IMR-90 (cell line): Measurements from ENCODE around the gene FHL2. TPM values are rescaled to one million over a fixed set of nuclear protein-coding genes. Genes with fewer than 3 reads are reported as not detected.

Source experiments
- ATAC-seq: fragments of 200-7000 bp; cut with Tn5 transposase; 2 replicates; pipeline ENCODE4 v1.9.1; 2020; ENCODE audit warnings: low read depth, mild to moderate bottlenecking, moderate library complexity
- BruUV-seq: library from RNA; stranded (reverse); fragments of 400-500 nt; replicated peaks from 2 replicates; lab custom pipeline; 2021; lab: Mats Ljungman, UMichigan
- CTCF ChIA-PET: fragments of 300-600 bp; formaldehyde crosslinking; extraction: SDS; loops from one replicate; lab custom pipeline; 2021; ENCODE audit warnings: antibody characterized with exemption; lab: Yijun Ruan, JAX
- POLR2A ChIA-PET: fragments of 300-600 bp; sonication (Branson Sonifier 250); formaldehyde crosslinking; loops from one replicate; lab custom pipeline; 2022; ENCODE audit warnings: antibody characterized with exemption; ENCODE audit not compliant: unreplicated experiment; lab: Charles Lee
- DNase-seq: peaks from one replicate; pipeline ENCODE4 v3.0.0; 2013
- H2AFZ ChIP-seq: replicated peaks from 2 replicates; pipeline ENCODE3; 2013; ENCODE audit warnings: low read length, mild to moderate bottlenecking; ENCODE audit not compliant: poor library complexity
- H2AK5ac ChIP-seq: 2 replicates; pipeline ENCODE4 v1.6.1; 2013; ENCODE audit warnings: low read depth, low read length, inconsistent platforms
- H2AK9ac ChIP-seq: replicated peaks from 2 replicates; pipeline ENCODE3; 2013; ENCODE audit warnings: mild to moderate bottlenecking, low read depth, low read length, moderate library complexity; ENCODE audit not compliant: poor library complexity
- H2BK120ac ChIP-seq: 2 replicates; pipeline ENCODE4 v1.6.1; 2013; ENCODE audit warnings: low read depth, low read length, inconsistent platforms
- H2BK15ac ChIP-seq: 3 replicates; pipeline ENCODE4 v1.6.1; 2013; ENCODE audit warnings: low read depth, low read length, inconsistent platforms
- H2BK20ac ChIP-seq: 2 replicates; pipeline ENCODE4 v1.6.1; 2013; ENCODE audit warnings: low read depth, mild to moderate bottlenecking, inconsistent platforms, low read length, moderate library complexity
- H2BK5ac ChIP-seq: 2 replicates; pipeline ENCODE4 v1.6.1; 2013; ENCODE audit warnings: mild to moderate bottlenecking, low read depth, low read length, inconsistent platforms; ENCODE audit not compliant: poor library complexity, severe bottlenecking
- H3K14ac ChIP-seq: replicated peaks from 2 replicates; pipeline ENCODE4 v1.6.1; 2013; ENCODE audit warnings: low read depth, low read length, inconsistent platforms
- H3K18ac ChIP-seq: 2 replicates; pipeline ENCODE4 v1.6.1; 2013; ENCODE audit warnings: low read depth, low read length, control low read depth
- H3K23ac ChIP-seq: 2 replicates; pipeline ENCODE4 v1.6.1; 2013; ENCODE audit warnings: low read depth, low read length, inconsistent platforms
- H3K27ac ChIP-seq: 2 replicates; pipeline ENCODE4 v1.5.1; 2013; ENCODE audit warnings: mild to moderate bottlenecking, control low read depth, low read length; ENCODE audit not compliant: insufficient read depth
- H3K27me3 ChIP-seq: 2 replicates; pipeline ENCODE4 v1.6.1; 2013; ENCODE audit warnings: low read length; ENCODE audit not compliant: control insufficient read depth, insufficient read depth
- H3K36me3 ChIP-seq: 2 replicates; pipeline ENCODE4 v1.6.1; 2013; ENCODE audit warnings: low read length, mixed read lengths; ENCODE audit not compliant: control insufficient read depth, insufficient read depth
- H3K4ac ChIP-seq: 2 replicates; pipeline ENCODE4 v1.6.1; 2013; ENCODE audit warnings: low read depth, low read length, inconsistent platforms
- H3K4me1 ChIP-seq: 2 replicates; pipeline ENCODE4 v1.6.1; 2013; ENCODE audit warnings: low read length, mixed read lengths; ENCODE audit not compliant: control insufficient read depth, insufficient read depth
- H3K4me2 ChIP-seq: 2 replicates; pipeline ENCODE4 v1.6.1; 2013; ENCODE audit warnings: low read depth, mild to moderate bottlenecking, control low read depth, low read length, moderate library complexity
- H3K4me3 ChIP-seq: 2 replicates; pipeline ENCODE4 v1.5.1; 2013; ENCODE audit warnings: low read depth, mild to moderate bottlenecking, control low read depth, low read length, moderate library complexity; ENCODE audit not compliant: insufficient read depth
- H3K56ac ChIP-seq: 2 replicates; pipeline ENCODE4 v1.6.1; 2013; ENCODE audit warnings: low read length, inconsistent platforms; ENCODE audit not compliant: insufficient read depth; ENCODE audit errors: extremely low read depth
- H3K79me1 ChIP-seq, 2 experiments: 2 replicates each; pipeline ENCODE4 v1.6.1; 2013; ENCODE audit warnings: low read length in 2 of 2, inconsistent platforms in 1 of 2, low read depth in 1 of 2
- H3K9ac ChIP-seq: 2 replicates; pipeline ENCODE4 v1.6.1; 2013; ENCODE audit warnings: low read depth, low read length, control low read depth
- H3K9me1 ChIP-seq: 2 replicates; pipeline ENCODE4 v1.6.1; 2013; ENCODE audit warnings: low read length, inconsistent platforms; ENCODE audit not compliant: insufficient read depth
- H3K9me3 ChIP-seq: 2 replicates; pipeline ENCODE4 v1.6.1; 2013; ENCODE audit warnings: low read length; ENCODE audit not compliant: control insufficient read depth, insufficient read depth
- H4K20me1 ChIP-seq: 2 replicates; pipeline ENCODE4 v1.6.1; 2013; ENCODE audit warnings: low read length, inconsistent platforms; ENCODE audit not compliant: insufficient read depth
- H4K5ac ChIP-seq: 2 replicates; pipeline ENCODE4 v1.6.1; 2013; ENCODE audit warnings: mild to moderate bottlenecking, low read depth, low read length, control low read depth
- H4K8ac ChIP-seq, 2 experiments: 2 replicates each; pipeline ENCODE4 v1.6.1; 2013; ENCODE audit warnings: low read depth in 2 of 2, low read length in 2 of 2, control low read depth in 1 of 2, inconsistent platforms in 1 of 2
- H4K91ac ChIP-seq: 2 replicates; pipeline ENCODE4 v1.6.1; 2013; ENCODE audit warnings: low read depth, low read length, inconsistent platforms; ENCODE audit not compliant: insufficient read depth
- CEBPB ChIP-seq: IDR thresholded peaks from 2 replicates; pipeline ENCODE4 v1.6.1; 2012; ENCODE audit warnings: low read depth, low read length, improper control_type of control experiment
- USF2 ChIP-seq: fragments of 150-350 bp; IDR thresholded peaks from 2 replicates; pipeline ENCODE4 v1.6.1; 2017; ENCODE audit warnings: mild to moderate bottlenecking, antibody characterized with exemption, low read length, low read depth
- WGBS, 2 experiments: methylation state at CpG; one replicate each; pipeline versions ENCODE4 v1.1.5 to v1.1.7; 2013; ENCODE audit warnings: missing lambda C conversion rate in 2 of 2; ENCODE audit not compliant: insufficient read length in 1 of 2; ENCODE audit errors: extremely low coverage in 2 of 2; 5-methylcytosine and 5-hydroxymethylcytosine counted together
- dilution Hi-C: fragments of 300-500 bp; cut with HindIII; formaldehyde crosslinking; loops from one replicate; pipeline ENCODE4 v1.14.3; 2018; ENCODE audit warnings: low sequenced_read_pairs; ENCODE audit not compliant: unreplicated experiment
- in situ Hi-C: fragments of 300-500 bp; cut with MboI; formaldehyde crosslinking; loops from 3 replicates; pipeline ENCODE4 v1.14.3; 2019; ENCODE audit warnings: low sequenced_read_pairs, inconsistent platforms, mixed read lengths
- intact Hi-C: fragments of 100-400 bp; cut with micrococcal nuclease; formaldehyde crosslinking; loops from 2 replicates; pipeline ENCODE4 v1.10.0; 2022
- polyA plus RNA-seq, 3 experiments: library from polyadenylated mRNA; depleted of rRNA; stranded (reverse); fragments of >200 nt; gene quantifications; 2 replicates each; pipeline ENCODE4 v1.2.3, GENCODE V29; 2012; ENCODE audit warnings: low replicate concordance in 1 of 3
- total RNA-seq: library from RNA; depleted of rRNA; stranded (reverse); fragments of >200 nt; gene quantifications from 2 replicates; pipeline ENCODE4 v1.2.3, GENCODE V29; 2012

Gene FHL2
- total and polyA plus RNA-seq, 2 of the 4 experiments (the other 2 are of a cell fraction) = 464 to 550 TPM

- TF ChIP-seq CEBPB = no peak
These were observed 54.0 kb downstream of the FHL2 start (continued) for GRCh38 chr2:105344704-105345345.

DNA sequence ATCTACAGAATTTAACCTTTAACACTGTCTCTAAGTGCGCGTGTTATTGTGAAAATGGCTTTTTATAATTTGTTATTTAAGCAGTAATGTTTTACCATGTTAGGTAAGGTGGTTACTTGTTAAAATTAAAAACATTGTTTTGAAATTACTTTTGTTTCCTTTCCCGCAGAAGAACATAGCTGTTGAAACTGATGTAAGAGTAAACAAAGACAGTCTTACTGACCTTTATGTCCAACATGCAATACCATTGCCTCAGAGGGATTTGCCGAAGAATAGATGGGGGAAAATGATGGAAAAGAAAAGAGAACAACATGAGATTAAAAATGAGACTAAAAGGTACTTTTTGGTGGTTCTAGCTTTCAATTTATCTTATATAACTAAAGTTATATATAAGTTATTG is 59.4 kb downstream of the FHL2 start:
- POLR2A ChIA-PET = no interaction called here
- Histone ChIP-seq H3K4me2 (no peak overlapping the region), H4K5ac (no peak overlapping the region), H3K9me1 (no peaks in the 10 kb centered on the region; the same call in 1 of the 2 replicates), H2AFZ (no peak overlapping the region), H4K91ac (no peak overlapping the region), H3K4me3 (no peak overlapping the region), H2BK15ac (no peak overlapping the region), H3K36me3 (peaks cover 19% of the 10 kb centered on the region), H3K27me3 (no peaks in the 10 kb centered on the region), H2BK20ac (no peak overlapping the region), H2BK120ac (no peak overlapping the region), H3K4me1 (0 out of 2 replicates have a peak, but pooled peaks cover 3% of the 10 kb centered on the region), H4K8ac (no peak overlapping the region), H3K79me1 (peaks cover 11 to 37% of the 10 kb centered on the region in 2 experiments), H3K14ac (no peak overlapping the region), H3K9me3 (no peaks in the 10 kb centered on the region), H3K18ac (no peak overlapping the region), H2AK9ac (no peak overlapping the region), H3K4ac (no peak overlapping the region), H3K56ac (no peak overlapping the region), H2AK5ac (no peak overlapping the region), H4K20me1 (no peaks in the 10 kb centered on the region; the same call in 1 of the 2 replicates), H2BK5ac (no peak overlapping the region), H3K23ac (no peak overlapping the region), H3K9ac (no peak overlapping the region), H3K27ac (no peak overlapping the region)
- CTCF ChIA-PET = interaction anchor here (0.5 to 1.2 kb wide), 2 partner anchors 10 to 601 kb away, joined by 3 to 4 read pairs; partner anchors contain the start of gene TGFBRAP1
- DNase-seq (no peak), ATAC-seq (no peak)
- intact Hi-C loops (no loop called here), in situ Hi-C loops (loop anchor here (25.0 kb wide), 1 partner anchor 448 kb away; no protein-coding TSS in a partner anchor), dilution Hi-C loops (no loop called here)
- WGBS, 2 experiments = no CpG with 5 or more reads among the region's 4 CpGs
- no TSS peak for BruUV-seq
- no peak for TF ChIP-seq USF2
